HG03064 (cell line): ENCODE results near the gene FAM153A.
"Not testable (repeated sequence)": the region's sequence is repeated elsewhere in the genome, so short reads cannot be mapped to it uniquely, and the experiment has no call there.

Source experiments
- ATAC-seq: cut with Tn5 transposase; IDR thresholded peaks from one replicate; pipeline ENCODE4 v1.9.1; 2021; ENCODE audit warnings: low read depth; ENCODE audit not compliant: unreplicated experiment

Gene FAM153A

DNA sequence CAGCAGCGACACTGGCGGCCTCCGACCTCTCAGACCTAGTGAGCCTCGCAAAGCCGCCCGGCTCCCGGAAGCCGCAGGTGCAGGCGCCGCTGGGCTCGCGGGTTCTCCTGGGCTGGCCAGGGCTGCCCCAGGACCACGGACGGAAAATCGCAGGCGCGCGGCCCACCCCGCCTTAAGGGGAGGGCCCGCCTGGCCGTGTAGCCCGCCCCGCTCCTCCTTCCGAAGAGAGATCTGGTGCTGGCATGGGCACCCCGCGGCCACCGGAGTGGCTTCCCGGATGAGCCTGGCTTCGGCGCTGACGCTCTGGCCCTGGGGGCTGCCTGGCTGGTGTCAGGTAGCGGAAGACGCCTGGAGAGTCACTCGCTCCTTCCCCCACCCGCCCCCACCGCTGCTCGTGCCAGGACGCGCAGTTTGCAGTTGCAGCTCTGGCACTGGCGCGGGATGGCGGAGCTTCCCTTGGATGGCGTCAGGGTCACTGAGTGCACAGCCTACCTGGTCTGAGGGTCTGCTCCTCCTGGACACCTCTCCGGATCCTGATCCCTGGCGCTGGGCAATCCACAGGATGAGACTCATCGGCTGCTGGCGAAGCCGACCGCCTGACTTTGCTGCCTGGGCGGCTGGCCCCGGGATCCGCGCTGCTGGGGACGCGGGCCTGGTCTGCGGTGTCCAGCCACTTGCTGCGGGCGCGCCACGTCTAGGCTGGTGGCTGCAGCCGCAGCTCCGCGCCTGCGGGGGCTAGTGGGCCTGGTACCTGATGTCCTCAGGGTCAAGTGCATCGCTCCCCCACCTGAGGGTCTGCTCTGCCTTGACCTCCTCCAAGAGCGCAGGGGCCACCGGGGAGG lies at the start of gene FAM153A:
Gene FAM153A, minus strand, starts transcription at position 108 of the 842 bp plus-strand sequence.
- ATAC-seq = not testable (repeated sequence)

DNA sequence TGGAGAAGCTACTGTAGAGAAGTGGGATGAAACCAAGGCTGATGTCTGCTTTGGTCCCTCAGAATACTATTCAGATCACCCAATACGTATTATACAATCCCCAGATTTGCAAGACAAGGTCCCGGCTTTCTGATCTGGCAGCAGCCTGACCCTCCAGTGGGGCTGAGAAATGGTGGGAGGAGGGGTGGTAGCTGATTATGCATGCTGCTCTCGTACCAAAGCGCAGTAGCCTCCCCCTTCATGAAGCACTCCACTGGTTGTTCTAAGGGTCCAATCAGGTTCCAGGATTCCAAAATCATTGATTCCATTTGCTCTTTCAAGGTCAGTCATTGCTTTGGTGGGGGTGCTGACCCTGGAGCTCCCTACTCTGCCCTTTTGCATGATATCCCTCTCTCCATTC lies 49.6 kb upstream of the FAM153A start:
- ATAC-seq = not testable (repeated sequence)

DNA sequence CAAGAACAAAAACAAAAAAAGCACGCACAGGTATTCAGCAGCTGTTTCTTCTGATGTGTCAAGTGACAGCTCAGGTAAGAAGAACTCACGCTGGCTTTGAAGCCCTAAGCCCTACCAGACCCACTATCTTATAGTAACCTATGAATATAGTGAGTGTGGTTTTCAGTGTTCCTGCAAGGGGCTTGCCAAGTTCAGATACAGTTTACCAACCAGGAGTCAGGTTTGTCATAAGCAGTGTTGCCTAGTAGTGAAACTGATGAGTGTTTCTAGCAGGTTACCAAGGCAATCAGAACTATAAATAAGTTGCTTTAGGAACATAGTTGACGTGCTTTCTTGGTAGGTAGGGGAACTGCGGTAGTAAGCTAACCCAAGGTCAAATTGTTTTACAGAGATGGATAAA lies 43.4 kb upstream of the FAM153A start:
- not testable (repeated sequence) for ATAC-seq

DNA sequence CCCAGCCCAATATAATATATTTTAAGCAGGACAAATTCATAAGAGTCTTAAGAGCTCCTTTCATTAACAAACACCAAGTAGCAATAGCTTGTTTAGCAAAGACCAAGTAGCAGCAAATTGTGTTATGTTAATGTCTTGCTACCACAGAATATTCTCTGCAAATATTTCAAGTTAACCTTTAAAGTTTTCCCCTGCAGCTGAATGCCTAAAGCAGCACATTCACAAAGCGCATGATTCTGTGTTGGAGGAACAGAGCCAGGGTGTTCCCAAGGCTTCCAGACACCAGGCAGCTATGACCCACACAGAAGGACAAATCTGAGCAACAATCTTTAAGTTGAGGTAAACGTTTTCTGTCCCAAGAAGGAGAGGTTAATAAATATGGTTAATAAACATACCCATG lies 42.1 kb upstream of the FAM153A start:
- ATAC-seq = not testable (repeated sequence)

DNA sequence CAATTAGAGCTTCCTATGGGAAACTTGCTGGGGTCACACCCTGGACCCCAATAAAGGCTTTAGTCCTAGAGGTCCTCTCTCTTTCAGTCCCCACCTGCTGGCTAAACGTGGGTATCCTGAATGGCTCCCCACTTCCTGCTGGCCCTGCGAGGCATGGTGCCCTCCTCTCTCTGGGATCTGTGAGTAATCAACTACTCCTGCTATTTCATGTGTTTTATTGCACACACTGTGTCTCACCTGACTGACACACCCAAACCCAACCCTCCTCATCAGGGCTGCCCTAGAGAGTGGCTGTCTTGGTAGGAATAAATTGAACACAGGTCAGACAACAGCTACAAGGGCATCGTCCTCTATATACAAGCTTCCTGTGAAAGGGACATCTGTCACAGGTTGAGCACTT lies 39.8 kb upstream of the FAM153A start:
- ATAC-seq = not testable (repeated sequence)

DNA sequence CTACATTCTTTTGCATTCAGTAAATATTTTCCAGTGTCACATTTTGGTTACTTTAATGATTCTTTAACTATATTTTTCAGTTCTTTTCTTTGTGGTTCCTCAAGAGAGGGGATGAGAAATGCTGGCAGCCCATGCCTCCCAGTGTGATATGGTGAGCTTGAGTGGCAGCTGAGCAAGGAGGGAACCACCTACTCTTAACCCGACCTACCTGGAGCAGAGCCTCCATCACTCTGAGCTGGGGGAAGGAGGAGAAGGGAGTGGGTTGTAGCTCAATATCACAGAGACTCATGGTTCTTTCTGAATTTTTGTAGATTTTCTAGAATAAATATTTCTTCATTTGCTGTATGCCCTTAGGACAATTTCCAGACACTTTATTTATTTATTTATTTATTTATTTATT lies 37.0 kb upstream of the FAM153A start:
- ATAC-seq = not testable (repeated sequence)

DNA sequence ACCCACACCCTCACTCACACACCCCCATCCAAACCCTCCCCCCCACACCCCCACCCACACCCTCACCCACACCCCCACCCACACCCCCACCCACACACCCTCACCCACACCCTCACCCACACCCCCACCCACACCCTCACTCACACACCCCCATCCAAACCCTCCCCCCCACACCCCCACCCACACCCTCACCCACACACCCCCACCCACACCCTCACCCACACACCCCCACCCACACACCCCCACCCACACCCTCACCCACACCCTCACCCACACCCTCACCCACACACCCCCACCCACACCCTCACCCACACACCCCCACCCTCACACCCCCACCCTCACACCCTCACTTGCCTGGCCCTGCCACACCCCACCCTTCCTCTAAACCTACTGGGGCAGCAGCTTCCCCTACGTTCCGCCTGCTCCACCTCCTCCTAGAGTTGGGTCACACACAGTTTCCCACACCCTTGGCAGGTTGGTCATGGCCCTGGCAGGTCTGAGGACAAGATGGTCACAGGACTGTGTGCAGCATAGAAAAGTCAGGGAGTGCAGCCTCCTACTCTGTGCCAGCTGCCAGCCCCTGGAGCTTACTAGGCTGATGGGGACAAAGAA lies 30.2 kb upstream of the FAM153A start:
- ATAC-seq = not testable (repeated sequence)

DNA sequence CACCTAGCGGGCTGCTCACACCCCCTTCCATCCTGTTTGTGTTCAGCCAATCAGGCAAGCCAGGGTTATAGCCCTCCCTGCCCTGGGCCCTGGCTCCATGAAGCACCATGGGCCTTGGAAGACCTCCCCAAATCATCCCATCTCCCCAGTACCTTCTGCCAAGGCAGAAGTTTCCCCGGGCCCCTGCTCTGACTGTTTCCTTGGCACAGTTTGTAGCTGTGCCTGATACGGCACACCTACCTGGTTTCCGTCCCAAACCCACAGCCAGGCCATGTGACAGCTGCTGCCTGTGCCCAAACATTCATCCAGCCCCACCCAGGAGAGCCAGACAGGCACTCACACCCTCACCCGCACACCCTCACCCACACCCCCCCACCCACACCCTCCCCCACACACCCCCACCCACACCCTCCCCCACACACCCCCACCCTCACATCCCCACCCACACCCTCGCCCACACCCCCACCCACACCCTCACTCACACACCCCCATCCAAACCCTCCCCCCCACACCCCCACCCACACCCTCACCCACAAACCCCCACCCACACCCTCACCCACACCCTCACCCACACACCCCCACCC lies 29.6 kb upstream of the FAM153A start:
- ATAC-seq = not testable (repeated sequence)

DNA sequence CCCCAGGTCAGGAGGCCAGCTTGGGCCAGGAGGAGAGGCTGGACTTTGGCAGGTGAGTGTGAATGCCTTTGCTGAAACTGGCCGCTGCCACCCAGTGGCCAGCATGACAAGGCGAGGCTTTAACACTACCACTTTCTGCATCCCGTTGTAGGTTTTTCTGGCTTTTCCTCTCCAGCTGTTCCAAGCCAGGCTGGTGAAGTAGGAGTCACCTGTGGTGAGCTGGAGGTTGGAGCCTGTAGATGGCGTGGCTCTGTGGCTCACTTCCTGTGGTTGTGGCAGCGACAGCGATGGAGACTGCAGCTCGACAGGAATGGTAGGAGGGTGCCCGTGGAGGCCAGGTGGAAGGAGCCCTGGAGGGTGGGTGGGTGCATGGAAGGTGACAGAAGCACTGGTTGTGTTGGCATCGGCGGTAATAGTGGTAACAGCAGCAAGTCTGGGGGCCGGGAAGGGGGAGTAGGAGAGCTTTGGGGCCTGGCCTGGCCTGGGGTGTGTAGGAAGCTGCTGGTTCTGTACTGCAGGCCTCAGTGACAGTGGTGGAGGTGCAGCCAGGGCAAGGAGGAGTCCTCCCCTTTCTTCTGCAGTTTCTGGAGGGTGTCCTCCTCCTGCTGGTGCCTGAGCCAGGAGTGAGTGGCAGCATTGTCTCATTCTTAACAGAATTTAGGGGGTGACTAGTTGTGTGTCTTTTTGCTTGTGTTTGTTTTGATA lies 26.7 kb upstream of the FAM153A start:
- not testable (repeated sequence) for ATAC-seq

DNA sequence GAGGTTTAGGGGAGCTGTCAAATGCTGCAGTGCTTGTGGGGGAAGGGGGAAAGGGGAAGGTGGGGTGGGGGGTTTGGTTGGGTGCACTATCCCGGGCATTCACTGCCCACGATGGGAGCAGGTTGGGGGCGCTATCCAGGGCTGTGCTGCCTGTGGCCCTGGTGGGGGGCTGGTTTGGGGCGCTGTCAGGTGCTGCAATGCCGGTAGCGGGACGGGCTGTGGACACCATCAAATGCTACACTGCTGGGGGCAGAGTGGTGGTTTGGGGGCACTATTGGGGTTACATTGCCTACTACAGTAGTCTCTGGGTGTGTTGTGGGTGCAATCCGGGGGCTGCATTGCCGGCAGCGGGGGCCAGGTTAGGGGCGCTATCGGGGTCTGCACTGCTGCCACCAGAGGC lies 25.7 kb upstream of the FAM153A start:
- ATAC-seq = not testable (repeated sequence)

DNA sequence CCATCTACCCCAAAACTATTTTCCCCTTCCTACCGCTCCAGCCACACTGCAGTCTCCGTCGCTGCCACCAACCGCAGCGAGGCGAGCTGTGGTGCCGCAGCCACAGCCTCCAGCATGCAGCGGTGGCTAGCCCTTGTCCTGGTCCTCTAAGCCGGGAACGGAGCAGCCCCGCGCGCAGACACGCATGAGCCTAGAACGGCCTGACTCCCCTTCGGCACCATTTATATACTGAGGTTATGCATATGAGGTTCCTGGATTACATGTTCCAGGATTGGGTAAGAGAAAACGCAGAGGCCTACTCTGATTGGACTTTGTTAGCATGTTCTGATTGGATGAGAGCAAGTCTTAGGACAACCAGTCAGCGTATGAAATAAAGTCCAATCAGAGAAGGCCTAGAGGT lies 24.6 kb upstream of the FAM153A start:
- not testable (repeated sequence) for ATAC-seq

DNA sequence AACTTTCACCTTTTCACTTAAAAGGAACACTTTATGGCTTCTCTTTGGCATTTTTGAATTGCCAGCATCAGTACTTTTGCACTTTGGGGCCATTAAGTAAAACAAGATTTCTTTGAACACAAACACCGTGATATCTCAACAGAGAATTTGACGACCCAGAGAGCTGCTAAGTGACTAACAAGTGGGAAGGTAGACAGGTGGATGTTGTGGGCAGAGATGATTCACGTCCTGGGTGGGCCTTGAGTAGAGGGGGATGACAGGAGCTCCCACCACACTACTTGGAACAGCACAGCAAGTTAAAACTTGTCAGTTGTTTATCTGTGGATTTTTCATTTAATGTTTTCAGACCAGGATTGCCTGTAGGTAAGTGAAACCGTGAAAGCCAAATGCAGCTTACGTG lies 18.7 kb upstream of the FAM153A start:
- not testable (repeated sequence) for ATAC-seq

DNA sequence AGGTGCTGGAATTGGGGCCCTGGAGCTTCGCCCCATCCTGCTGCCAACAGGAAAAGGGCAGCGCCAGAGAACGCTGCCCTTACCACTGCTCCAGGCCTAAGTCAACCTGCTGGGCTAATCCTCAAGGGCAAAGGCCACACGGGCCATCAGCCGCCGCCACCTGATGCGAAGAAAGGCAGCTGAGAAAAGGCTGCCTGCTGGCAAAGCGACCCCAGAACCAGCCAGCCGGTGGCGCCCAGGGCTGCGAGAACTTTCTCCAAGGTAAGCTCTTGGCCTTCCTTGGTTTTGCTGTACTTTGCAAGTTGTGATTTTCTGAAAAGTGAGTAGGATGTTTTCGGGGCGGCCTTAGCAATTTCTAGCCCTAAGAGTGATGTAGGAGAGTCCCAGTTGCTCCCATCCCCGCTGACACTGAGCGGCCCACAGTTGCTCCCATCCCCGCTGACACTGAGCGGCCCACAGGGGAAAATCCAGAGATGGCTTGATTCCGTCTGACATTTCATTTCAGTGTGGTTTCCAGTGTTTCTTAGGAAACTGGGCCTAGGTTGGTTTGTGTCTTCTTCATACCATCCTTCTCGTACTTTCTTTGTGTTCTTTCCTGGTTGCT lies 15.6 kb upstream of the FAM153A start:
- ATAC-seq = not testable (repeated sequence)

DNA sequence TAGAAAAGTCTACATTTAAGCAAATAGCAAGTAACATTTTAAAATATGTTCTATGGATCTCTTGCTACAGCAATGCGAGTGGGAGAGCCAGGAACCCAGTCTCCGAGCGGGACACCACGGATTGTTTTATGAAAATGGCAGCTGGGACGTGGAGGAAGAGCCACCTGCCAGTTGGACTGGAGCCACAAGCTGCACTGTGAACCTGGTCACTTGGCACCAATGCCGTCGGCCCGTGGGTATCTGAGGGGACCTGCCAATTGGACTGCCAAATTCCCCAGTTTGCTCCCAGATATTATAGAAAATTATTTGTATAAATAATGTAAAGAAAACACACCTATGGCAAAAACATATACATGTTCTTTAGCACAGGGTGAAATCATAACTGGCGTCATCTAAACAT lies 10.6 kb upstream of the FAM153A start:
- ATAC-seq = not testable (repeated sequence)

DNA sequence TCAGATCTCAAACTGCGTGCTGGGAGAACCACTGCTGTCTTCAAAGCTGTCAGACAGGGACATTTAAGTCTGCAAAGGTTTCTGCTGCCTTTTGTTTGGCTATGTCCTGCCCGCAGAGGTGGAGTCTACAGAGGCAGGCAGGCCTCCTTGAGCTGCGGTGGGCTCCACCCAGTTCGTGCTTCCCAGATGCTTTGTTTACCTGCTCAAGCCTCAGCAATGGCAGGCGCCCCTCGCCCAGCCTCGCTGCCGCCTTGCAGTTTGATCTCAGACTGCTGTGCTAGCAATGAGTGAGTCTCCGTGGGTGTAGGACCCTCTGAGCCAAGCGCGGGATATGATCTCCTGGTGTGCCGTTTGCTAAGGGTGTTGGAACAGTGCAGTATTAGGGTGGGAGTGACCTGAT lies 8.9 kb upstream of the FAM153A start:
- ATAC-seq = not testable (repeated sequence)

DNA sequence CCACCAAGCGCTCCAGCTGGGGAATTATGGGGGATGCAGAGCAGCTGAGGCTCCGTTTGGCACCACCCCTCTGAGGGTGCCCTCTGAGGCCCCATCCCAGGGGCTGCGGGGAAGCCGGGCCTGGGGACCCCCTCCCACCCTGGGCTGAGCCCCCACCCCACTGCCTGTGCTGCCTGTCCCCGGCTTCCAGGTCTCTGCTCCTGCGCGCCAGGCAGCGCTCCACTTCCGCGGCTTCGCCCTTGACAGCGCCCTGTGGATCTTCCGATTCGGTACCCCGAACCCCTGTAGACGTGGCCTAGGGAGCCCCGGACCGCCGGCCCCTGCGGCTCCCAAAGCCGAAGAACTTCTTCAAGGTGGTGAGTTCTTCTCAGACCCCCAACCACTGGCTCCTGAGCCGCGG lies 530 bp downstream of the FAM153A start:
- not testable (repeated sequence) for ATAC-seq

DNA sequence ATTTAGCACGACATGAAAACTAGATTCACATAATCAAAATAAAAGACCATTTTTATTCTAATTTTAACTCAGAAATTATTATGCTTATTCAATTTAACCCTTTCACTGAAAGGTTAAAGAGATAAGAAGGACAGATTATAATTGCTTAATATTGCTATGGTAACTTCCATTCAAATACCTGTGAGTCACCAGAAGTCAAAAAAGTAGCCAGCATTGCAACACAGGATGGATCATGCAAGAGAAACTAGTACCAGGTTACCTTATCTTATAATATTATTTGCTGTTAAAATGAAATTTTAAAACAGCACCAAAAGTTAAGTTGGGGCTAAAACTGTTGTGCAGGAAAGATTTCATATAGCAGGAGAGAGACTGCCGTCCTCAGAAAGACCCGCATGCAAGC lies 11.5 kb downstream of the FAM153A start:
- ATAC-seq = not testable (repeated sequence)

DNA sequence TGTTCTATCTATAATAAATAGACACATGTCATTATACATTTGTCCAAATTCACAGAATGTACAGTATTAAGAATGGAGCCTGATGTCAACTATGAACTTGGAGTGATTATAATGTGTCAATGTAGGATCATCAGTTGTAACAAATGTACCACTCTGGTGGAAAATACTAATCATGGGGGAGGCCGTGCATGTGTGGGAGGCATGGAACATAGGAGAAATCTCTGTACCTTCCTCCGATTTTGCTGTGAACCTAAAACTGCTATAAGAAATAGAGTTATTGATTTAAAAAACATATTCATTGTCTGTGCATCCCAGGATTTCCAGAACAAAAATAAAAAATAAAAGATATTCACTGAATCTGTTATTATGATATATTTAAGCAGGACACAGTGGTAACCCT lies 12.1 kb downstream of the FAM153A start:
- ATAC-seq = not testable (repeated sequence)

DNA sequence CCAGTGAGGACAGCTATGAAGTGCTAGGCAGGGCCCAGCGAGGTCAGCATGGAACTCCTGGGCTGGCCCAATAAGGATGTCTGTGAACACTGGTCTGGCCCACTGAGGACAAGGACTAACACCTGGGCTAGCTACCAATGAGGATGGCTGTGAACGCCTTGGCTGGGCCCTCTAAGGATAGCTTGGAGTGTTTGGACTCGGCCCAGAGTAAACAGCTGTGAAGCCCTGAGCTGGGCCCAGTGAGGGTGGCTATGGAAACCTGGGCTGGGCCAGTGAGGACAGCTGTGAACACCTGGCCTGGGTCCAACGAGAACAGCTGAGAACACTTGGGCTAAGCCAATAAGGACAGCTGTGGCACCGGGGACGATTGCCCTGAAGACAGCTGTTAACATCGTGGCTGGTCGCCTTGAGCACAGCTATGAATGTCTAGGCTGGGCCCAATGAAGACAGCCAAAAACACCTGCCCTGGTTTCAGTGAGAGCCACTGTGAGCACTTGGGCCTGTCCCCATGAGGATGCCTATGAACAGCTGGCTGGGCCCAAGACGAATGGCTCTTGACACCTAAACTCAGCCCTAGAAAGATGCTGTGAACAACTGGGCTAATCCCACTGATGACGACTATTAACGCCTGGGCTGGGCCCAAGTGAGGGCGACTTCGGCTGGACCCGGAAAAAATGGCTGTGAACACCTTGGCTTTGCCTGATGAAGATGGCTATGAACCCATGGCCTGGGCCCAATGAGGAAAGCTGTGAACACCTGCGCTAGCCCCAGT lies 18.8 kb downstream of the FAM153A start:
- not testable (repeated sequence) for ATAC-seq

DNA sequence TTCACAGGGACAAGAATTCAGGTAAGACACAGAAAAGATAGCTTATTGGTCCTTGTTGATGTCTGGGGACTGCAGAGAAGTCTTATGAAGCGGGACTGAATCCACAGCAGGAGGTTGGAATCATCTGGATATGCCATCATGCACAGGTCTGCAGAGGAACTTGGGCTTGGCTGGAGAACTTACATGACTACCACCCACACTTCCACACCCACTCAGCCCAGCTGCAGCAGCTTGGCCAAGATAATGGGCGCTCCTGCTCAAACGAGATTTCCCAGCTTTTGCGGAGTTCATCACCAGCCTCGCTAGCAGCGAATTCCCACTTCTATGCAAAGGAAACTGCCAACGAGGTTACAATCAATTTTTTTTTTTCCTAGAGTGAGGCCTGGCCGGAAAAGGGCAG lies 21.7 kb downstream of the FAM153A start:
- not testable (repeated sequence) for ATAC-seq
